ENCODE measurements around the gene PLA2G5.
"Not testable (repeated sequence)": the region's sequence is repeated elsewhere in the genome, so short reads cannot be mapped to it uniquely, and the experiment has no call there.

PLA2G5 gene

DNA sequence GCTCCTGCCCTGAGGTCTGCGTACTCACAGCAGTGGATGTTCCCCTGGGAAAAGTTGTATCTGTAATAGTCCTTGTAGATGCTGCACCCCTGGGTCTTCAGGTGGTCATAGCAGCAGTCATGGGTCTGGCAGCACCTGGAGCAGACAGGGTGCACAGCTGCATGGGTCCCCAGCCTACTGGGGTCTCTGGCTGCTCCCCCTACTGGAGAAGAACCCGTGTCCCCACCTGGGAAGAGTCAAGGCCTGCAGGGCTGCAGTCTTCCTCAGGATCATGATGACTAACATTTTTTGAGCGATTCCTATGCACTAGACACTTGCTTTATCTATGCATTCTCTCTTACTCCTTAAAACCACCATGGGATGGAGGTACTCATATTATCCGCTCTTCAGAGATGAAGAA, 45.5 kb downstream of the PLA2G5 start:
- no peak for DNase-seq (ENCODE audit: low spot score)

DNA sequence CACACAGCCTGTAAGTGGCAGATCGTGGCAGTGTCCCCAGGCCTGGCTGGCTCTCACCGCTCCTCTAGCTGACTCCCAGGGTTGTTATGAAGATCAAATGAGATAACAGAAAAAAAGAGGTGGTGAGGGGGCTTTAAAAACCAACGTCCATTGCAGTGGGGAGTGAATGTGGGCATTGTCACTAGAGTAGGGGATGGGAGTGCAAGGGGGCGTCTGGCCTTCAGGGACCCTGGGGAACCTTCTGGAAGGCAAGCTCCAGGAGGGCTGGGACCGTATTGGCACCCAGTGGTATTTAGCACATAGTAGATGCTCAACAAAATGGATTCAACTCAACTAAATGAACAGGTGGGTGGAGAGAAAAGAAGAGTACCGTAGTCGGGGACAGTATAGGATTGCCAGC, 45.9 kb downstream of the PLA2G5 start:
- DNase-seq (ENCODE audit: low spot score): no peak

- no peak for DNase-seq (ENCODE audit: low spot score)
Observed at GRCh38 chr1:20117236-20117635, 47.2 kb downstream of the PLA2G5 start.

- DNase-seq (ENCODE audit: low spot score): no peak
Observed at GRCh38 chr1:20119347-20119746, 49.4 kb downstream of the PLA2G5 start, which contains the start of gene PLA2G2D. PLA2G2D (minus strand) TSS chr1:20119536; CDS start chr1:20119498, 38 bp downstream.

DNA sequence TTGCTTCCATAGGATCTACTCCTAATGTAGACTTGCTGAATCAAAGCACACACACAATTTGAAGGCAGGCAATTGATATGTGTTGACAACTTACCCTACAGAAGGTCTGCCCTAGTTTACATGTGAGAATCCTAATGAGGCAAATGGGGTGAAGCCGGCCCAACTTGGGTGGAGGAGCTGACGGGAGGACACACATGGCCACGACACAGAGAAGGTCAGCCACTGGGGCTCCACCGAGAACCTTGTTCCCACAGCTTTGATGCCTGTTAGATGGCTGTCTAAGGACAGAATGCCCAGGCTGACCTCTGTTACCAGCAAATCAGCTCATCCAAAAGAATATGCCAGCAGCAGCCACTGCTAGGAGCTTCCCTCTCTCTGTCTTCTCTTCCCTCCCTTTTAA, 50.8 kb downstream of the PLA2G5 start:
- no peak for DNase-seq (ENCODE audit: low spot score)

GRCh38 chr1:20123722-20124455, 53.9 kb downstream of the PLA2G5 start:
- DNase-seq (ENCODE audit: low spot score): no peak

DNA sequence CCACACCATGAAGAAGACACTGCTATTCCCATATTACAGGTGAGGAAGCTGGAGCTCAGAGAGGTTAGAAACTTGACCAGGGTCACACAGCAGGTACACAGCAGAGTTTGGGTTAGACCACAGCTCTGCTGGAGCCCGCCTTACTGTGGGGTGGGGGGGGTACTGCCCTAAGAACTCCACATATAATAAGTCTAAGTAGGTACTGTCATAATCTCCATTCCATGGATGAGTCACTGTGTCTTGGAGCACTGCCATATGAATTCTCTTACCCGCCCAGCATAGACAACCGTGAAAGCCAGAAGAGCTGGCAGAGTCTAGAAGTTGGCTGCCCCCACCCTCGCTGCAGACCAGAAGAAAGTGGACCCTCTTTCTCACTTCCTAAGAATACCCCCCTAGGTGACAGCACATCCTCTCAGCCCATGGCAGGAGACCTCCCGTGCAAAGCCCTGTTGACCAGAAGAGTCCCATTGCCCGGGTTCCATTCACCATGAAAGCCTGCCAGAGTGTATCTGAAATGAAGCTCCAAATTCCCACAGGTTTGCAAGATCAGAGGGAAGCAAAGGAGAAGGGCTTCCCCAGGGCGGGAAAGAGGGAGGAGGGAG, 54.6 kb downstream of the PLA2G5 start:
- no peak for DNase-seq (ENCODE audit: low spot score)

DNA sequence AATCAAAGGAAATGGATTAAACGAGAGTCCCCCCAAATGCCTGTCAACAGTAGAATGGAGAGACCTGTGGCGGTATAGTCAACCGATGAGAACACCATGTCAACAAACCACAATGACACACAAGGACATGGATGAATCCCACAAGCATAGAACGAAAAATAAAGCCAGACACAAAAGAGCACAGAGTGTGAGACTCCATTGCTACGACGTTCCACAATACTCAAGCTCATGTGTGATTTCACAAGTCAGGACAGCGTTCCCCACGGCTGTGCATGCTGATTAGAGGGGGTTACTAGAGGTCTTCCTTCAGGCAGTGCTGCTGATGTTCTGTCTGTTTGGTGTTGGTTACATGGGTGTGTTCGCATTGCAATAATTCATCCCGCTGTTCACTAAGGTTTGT, 55.1 kb downstream of the PLA2G5 start:
- no peak for DNase-seq (ENCODE audit: low spot score)

DNA sequence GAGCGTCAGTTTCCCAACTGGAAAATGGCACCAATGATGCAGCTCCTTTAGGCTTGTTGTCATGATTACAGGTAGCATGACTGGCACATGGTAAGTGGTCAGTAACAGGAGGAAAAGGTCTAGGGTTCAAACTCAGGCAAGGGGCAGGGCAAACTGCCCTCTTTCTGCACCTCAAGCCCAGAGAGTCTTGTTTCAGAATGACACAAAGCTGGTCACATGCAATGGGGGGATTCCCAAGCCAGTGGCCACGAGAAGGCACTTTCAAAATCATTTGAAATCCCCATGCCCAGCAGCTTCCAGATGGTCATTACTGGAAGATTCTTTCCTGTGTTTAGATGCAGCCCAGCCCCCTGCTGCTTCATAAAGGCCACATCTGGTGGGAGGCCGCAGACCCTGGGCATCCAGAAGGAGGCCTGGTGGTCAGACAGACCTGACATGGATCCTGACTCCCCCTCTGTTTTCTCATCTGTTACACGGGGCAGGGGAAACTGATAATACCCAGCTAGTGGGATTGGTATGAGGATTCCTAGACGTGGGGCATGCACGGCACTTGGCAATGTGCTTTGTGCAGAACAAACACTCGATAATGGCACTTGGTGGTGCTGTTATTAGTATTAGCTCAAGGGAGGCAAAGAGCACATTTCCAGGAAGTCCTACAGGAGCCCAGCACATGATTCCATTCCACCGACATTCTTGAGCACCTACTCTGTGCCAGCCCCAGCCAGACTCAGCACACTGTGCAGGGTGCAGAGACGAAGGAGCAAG, 56.2 kb downstream of the PLA2G5 start:
- DNase-seq (ENCODE audit: low spot score): no peak

- no peak for DNase-seq (ENCODE audit: low spot score)
Observed at GRCh38 chr1:20126806-20127440, 56.9 kb downstream of the PLA2G5 start.

- DNase-seq (ENCODE audit: low spot score): not testable (repeated sequence)
Observed at GRCh38 chr1:20130518-20130917, 60.5 kb downstream of the PLA2G5 start.

- DNase-seq (ENCODE audit: low spot score): no peak
Observed at GRCh38 chr1:20134995-20135394, 65.0 kb downstream of the PLA2G5 start.

DNA sequence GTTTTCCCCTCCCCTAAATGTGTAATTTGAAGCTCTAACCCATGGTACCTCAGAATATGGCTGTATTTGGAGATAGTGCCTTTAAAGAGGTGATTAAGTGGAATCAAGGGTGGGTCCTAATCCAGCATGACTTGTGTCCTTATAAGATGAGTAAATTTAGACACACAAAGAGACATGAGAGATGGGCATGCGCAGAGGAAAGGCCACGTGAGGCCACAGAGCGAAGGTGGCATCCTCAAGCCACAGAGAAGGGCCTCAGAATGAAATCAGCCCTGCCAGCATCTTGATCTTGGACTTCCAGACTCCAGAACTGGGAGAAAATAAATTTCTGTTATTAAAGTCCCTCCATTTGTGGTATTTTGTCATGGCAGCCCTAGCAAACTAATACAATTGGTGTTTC, 66.3 kb downstream of the PLA2G5 start:
- DNase-seq (ENCODE audit: low spot score): no peak

GRCh38 chr1:20137055-20137454, 67.1 kb downstream of the PLA2G5 start:
- DNase-seq (ENCODE audit: low spot score): no peak

GRCh38 chr1:20137604-20138003, 67.6 kb downstream of the PLA2G5 start:
- DNase-seq (ENCODE audit: low spot score): no peak

DNA sequence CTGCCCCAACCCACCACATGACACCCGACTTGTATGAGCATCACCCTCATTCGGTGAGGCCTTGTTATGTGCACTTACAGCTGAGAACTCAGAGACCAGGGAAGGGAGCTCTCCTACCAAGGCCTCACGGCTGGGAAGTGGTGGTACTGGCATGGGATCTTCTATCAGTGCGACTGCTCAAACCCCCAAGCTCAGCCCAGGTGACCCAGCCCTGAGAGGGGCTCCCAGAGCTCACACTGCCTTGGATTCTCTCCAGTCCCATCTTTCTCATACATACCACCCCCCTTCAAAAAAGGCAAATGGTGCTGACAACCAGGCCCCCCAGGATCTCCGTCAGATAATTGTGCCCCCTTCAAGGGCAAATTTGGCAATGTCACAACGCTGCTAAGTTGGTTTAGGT, 68.4 kb downstream of the PLA2G5 start:
- DNase-seq (ENCODE audit: low spot score): no peak

DNA sequence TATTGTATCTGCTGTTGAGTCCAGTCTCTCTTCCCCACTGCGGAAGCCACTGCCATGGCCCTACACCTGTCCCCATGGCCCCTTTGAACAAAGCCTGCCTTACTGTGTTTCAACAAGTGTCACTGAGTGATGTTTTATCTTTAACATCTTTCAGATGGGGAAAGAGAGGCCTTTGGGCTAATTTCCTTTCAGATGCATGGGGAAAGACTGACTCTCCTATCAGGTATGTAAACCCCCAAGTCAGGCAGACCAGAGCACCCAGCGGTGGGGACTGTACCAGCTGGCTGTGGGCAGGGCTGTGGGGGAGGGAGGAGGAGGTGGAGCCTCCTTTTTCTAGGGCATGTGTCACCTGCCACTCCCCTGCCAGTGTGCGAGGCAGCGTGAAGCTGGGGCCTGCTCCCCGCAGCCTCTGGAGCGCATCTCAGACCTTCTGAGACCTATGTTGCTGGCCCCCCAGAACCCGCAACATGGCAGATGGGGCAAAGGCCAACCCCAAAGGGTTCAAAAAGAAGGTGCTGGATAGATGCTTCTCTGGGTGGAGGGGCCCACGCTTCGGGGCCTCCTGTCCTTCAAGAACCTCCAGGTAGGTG, 69.1 kb downstream of the PLA2G5 start, which contains the start of gene PLA2G2F:
TSS of gene PLA2G2F (plus strand) at position 363 of the 590 bp plus-strand sequence. CDS start at position 468, 105 bp downstream.
- no peak for DNase-seq (ENCODE audit: low spot score)

GRCh38 chr1:20139776-20140612, 70.0 kb downstream of the PLA2G5 start:
- no peak for DNase-seq (ENCODE audit: low spot score)

DNA sequence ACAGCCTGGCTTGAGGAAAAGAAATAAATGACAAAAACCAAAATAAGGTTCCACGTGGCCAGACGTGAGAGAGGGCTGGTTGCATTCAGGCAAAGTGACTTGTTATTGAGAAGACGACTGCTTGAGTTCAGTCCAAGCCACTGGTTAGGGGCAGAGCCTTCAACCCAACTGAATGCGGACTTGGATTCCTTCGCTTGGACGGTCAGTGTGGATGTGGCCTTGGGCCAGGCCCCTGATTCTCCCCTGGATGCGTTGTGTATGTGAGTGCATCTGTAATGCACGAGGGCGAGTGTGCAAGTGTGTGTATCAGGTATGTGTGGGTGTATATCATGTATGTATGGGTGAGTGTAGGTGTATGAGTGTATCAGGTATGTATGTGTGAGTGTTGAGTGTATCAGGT, 71.0 kb downstream of the PLA2G5 start:
- DNase-seq (ENCODE audit: low spot score): no peak

GRCh38 chr1:20141466-20141865, 71.5 kb downstream of the PLA2G5 start:
- no peak for DNase-seq (ENCODE audit: low spot score)
